Stimulated activated CD8-positive, alpha-beta memory T cell treated with anti-CD3 and anti-CD28 coated beads, Interleukin-7, amount 100 ng/mL, for 48 hours (primary cell): ENCODE measurements around the gene GPR39.

Experiments used
- DNase-seq, 2 donors: peaks; one replicate each; pipeline ENCODE4 v3.0.0-alpha.2; 2020; ENCODE audit warnings: low read depth in 1 of 2; ENCODE audit errors: extremely low read depth in 1 of 2

GPR39 gene

GRCh38 chr2:132665401-132666140 is 249.0 kb downstream of the GPR39 start:
- no peak for DNase-seq

GRCh38 chr2:132667706-132668105 is 251.1 kb downstream of the GPR39 start:
- no peak for DNase-seq

DNA sequence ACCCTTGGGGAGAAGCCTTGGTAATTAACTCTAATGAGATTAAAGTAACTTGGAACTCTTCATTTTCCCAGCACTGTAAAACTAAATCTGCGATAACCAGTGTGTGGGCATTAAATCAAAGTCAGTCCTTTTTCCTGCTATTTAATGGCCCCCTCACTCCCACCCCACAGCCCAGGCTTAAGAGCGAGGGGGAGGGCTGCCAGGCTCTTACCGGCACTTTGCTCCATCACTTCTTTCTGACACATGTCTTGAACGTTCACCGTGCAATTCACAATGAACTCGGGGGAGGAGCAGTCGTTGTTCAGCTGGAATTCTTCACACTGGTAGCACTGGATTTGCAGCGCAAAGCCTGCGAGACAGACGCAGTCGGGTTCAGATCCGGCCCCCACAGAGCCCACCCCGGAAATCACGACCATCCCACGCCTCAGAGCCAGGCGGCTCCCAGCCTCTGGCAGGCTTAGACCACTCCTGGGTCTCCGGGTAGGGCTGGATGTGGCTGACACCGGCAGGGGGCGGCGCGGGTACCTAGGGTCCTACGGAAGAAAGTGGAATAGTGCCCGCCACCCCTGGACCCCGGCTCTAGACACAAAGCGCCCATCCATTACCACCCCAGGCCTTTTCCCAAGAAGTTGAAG is 251.7 kb downstream of the GPR39 start:
- no peak for DNase-seq

DNA sequence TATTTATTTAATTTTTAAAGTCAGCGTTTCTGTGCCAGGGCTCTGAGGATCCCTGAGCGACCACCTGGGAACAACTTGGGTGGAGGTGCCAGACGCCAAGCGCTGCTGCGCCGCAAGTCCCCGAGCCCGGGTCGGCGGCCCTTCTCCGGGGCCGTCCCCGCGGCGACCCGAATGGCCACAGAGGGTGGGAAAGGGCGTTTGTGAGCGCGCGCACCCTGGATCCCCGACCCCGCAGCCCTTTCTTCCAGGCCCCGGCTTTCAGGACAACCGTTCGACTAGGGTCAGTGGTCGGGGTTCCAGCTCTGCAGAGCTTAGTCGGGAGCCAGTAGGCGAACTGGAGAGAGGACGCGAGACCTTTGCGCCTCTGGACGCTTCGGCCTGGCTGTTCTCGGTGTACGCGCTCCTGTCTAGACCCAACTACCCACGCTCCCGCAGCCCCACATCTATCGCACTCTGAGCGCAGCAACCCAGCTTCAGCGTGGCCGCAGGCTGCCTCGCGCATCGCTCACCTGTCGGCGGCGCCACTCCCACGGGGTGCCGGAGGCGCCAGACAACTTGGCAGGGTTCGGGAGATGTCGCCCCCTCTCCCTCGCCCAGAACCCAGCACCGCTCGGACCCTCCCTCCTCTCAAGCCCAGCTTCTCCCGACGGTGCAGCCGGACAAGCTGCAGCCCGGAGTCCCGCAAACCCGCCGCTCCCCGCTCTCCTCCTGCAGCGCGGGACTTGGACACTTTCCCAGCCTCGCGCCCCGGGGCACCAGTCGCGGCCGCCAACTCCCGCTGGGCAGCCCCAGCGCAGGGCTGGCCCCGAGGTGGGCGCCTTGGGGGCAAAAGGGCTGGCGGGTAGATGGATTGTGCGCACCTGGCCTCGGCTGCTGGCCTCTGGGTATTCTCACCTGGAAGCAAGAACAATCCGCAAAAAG is 252.6 kb downstream of the GPR39 start:
- no peak for DNase-seq

GRCh38 chr2:132669908-132670495 is 253.4 kb downstream of the GPR39 start, which contains the start of gene LYPD1:
Gene LYPD1 (minus strand): TSS chr2:132670205. CDS start chr2:132669932, 273 bp downstream.
- DNase-seq: no peak

- no peak for DNase-seq
These were observed 254.0 kb downstream of the GPR39 start for GRCh38 chr2:132670496-132671150.

- no peak for DNase-seq
These were observed 254.7 kb downstream of the GPR39 start for GRCh38 chr2:132671151-132671835.

GRCh38 chr2:132676999-132677398 is 260.4 kb downstream of the GPR39 start:
- DNase-seq: no peak

DNA sequence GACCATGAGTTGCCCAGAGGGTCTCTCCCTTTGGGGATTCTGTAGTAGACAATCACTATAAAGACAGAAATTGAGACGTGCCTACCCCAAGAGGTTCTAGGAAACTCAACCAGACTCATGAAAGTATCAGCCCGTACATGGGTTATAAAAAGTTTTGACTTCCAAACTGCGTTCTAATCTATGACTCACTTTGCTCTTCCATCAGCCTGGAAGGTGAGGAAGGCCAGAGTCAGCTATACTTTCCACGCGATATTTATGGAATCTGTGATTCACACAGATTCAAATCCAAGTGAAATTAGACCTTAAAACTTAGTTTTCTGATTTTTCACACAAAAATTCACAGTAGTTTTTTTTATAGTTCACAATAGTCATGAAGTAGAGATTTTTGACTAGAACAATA is 261.1 kb downstream of the GPR39 start:
- DNase-seq: no peak

- DNase-seq: no peak
These were observed 261.9 kb downstream of the GPR39 start for GRCh38 chr2:132678483-132678882.

DNA sequence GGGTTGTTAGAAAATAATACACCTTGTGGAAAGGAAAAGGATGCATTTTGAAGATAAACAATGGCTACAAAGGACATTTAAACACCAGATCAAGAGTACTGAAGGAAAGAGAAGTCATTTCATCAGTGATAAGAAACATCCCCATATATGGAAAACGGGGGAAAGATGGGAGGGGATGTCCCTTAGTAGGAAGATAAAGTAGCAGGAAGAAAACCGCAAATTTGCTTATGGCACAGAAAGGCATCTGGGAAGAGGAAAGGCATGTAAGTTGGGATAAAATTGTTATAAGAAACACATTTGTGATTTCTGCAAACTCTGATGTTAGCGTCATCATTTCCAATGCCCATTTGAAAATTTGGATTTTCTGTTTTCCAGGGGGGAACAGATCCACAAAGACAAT is 263.9 kb downstream of the GPR39 start:
- DNase-seq: no peak

DNA sequence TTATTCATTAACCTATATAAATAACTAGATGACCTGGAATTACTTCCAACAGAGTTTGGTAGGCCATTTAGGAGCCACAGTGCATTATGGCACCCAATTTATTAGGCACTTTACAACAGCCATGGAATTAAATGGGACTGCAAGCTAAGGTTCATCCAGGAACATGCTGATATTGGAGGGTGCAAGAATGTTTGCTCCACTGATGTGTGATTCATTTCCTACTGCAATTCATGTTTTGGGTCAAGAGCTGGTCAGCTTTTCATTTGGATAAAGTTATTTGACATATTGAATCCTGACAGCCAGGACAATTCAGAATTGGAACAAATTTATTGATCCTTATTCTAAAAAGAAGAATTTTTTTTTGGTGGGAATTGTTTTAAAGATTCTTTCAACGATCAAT is 265.2 kb downstream of the GPR39 start:
- no peak for DNase-seq

DNA sequence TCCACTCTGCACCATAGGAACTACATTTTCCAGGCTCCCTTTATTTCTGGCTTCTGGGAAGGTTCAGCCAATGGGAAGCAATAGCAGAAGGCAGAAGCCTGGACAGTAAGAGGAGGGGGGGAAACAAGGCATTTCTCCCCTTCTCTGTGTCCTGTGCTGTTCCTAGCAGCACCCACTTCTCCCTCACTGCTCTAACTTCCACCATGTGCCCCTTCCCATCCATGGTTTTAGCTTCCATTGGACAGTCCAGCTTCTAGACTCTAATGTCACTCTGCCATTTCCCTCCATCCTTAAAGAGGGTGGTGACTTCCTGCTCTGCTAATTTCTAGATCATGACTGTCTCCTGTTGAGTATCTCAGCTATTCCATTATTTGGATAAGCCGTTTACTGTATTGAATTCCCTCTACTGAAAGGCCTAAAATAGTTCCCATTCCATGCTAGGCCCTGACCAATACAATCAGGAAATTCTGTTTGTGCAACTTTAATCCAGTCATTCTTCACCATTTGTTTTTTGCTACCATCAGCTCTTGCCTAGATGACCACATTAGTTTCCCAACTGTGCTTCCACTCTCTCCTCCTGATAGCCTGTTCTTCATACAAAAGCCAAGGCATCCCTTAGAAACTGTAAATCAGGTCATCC is 274.2 kb downstream of the GPR39 start:
- DNase-seq: no peak

DNA sequence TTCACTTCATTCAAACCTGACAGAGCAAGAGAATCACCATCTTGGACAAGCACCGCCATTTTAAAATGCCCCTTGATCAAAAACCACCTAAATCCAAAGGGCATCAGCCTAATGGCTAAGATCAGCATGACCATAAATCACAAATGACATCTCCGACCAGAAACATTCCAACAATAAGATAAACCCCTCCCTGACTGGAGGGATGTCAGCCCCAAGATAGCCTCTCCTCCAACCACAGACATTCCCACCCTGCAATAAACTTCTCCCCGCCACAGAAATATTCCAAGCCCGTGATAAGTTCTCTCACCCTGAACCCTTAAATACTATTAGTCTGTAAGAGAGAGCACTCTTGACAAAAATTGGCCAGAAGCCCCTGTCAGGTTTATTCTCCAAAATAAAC is 275.0 kb downstream of the GPR39 start:
- no peak for DNase-seq

DNA sequence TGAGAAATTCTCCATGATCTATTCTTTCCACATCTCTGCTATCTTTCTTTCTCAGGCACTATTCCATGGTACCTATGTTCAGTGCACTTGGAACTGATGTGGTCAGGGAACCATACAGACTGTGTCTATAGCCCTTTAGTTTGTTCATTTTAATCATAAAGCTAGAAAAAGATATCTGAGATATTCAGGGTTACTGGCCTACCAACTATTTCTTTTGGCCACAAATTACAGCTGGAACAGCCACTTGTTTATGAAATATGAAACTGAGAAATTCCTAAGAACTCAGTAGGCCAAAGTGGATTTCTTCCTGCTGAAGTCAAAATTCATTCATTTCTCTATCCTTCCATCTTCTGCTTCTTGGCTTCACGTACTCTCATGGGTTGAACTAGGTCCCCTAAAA is 276.2 kb downstream of the GPR39 start:
- no peak for DNase-seq
